GM12864 (cell line): ENCODE measurements around the gene WWOX.

Source experiments
- DNase-seq: peaks from one replicate; pipeline ENCODE4 v3.0.0-alpha.2; 2011; ENCODE audit warnings: low read depth
- H3K4me3 ChIP-seq: 2 replicates; pipeline ENCODE4 v1.5.1; 2011; ENCODE audit warnings: mild to moderate bottlenecking, low read depth, low read length, control low read depth
- CTCF ChIP-seq: IDR thresholded peaks from 2 replicates; pipeline ENCODE4 v1.5.1; 2011; ENCODE audit warnings: low read depth, mild to moderate bottlenecking, moderate library complexity, low read length, control low read depth, inconsistent platforms; ENCODE audit errors: missing control alignments

Gene WWOX

GRCh38 chr16:78431004-78431670 is 331.7 kb downstream of the WWOX start:
- no peak for TF ChIP-seq CTCF
- no peak for DNase-seq
- H3K4me3 ChIP-seq, result no peak overlapping the region

GRCh38 chr16:78431701-78432100 is 332.2 kb downstream of the WWOX start:
- no peak for DNase-seq
- no peak overlapping the region for H3K4me3 ChIP-seq
- no peak for TF ChIP-seq CTCF

- no peak for TF ChIP-seq CTCF
- DNase-seq, result no peak
- no peak overlapping the region for H3K4me3 ChIP-seq
Observed at GRCh38 chr16:78432451-78432850, 333.0 kb downstream of the WWOX start.

- TF ChIP-seq CTCF, result no peak
- H3K4me3 ChIP-seq, result no peak overlapping the region
- no peak for DNase-seq
Observed at GRCh38 chr16:78433116-78433515, 333.7 kb downstream of the WWOX start.

GRCh38 chr16:78434401-78434800 is 334.9 kb downstream of the WWOX start:
- TF ChIP-seq CTCF, result no peak
- no peak overlapping the region for H3K4me3 ChIP-seq
- no peak for DNase-seq

GRCh38 chr16:78435260-78435659 is 335.8 kb downstream of the WWOX start:
- TF ChIP-seq CTCF, result no peak
- no peak for DNase-seq
- H3K4me3 ChIP-seq, result no peak overlapping the region

- DNase-seq, result no peak
- no peak overlapping the region for H3K4me3 ChIP-seq
- no peak for TF ChIP-seq CTCF
Observed at GRCh38 chr16:78436023-78436422, 336.6 kb downstream of the WWOX start.
